Measurements from ENCODE around the gene ATP8A1.

The ATP8A1 gene

DNA sequence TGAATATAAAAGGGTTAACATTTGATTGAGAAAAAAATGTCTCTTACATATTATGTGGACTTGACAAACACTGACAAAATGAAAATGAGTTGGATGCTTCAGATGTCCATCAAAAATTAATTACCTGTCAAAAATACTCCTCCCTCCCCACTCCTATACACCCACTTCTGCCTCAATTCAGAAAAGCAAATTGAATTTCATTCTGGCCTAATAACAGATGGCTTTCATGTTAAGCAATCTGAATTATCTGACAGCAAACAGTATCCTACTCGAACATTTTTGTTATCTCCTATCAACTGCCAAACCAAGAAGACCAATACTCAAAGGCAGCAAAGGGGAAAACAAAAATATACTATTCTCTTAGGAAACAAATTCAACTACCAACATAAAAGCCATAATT lies 44.0 kb downstream of the ATP8A1 start:
- H3K4me3 ChIP-seq (ENCODE audit: low read depth, low read length) = no peak overlapping the region
- no peak for DNase-seq (ENCODE audit: low read depth)
- TF ChIP-seq CTCF (IDR thresholded peaks at IDR 0.05; ENCODE audit: low read depth, low read length, missing control alignments) = no peak

DNA sequence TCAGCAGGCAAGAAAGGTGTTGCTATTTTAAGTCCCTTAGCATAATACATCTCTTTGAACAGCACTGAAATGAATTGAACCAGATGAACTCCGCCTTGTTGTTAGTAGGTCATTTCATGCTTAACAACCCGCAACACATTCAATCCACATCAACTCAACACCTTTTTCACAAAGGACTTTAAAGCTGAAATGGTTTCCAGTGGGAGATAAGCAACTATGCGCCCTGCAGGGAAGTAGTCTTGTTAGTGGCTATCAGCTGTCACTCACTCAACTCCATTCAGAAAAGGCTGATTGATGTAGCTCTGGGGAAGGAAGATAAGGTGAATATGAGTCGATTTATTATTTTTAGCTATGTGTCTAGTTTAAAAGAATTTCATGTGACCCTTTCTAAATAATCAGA lies 46.0 kb downstream of the ATP8A1 start:
- no peak for TF ChIP-seq CTCF (IDR thresholded peaks at IDR 0.05; ENCODE audit: low read depth, low read length, missing control alignments)
- H3K4me3 ChIP-seq (ENCODE audit: low read depth, low read length) = no peak overlapping the region
- DNase-seq (ENCODE audit: low read depth) = no peak

GRCh38 chr4:42609051-42609450 lies 47.9 kb downstream of the ATP8A1 start:
- no peak for DNase-seq (ENCODE audit: low read depth)
- TF ChIP-seq CTCF (IDR thresholded peaks at IDR 0.05; ENCODE audit: low read depth, low read length, missing control alignments) = no peak
- no peak overlapping the region for H3K4me3 ChIP-seq (ENCODE audit: low read depth, low read length)

DNA sequence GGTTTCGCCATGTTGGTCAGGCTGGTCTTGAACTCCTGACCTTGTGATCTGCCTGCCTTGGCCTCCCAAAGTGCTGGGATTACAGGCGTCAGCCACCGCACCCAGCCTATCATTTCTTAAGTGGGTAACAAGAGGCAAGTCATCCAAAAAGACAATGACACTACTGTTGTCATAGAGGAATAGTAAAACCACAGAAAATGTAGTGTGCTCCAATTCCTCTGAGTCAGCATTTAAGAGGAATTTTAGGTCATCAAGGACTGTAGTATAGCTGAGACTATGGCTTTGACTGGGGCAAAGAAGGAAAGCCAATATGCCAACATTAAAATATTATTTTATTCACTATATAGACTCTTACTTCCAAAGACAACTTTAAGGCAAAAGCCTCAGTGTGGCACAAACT lies 48.4 kb downstream of the ATP8A1 start:
- DNase-seq (ENCODE audit: low read depth) = no peak
- TF ChIP-seq CTCF (IDR thresholded peaks at IDR 0.05; ENCODE audit: low read depth, low read length, missing control alignments) = no peak
- H3K4me3 ChIP-seq (ENCODE audit: low read depth, low read length) = no peak overlapping the region

- no peak for TF ChIP-seq CTCF (IDR thresholded peaks at IDR 0.05; ENCODE audit: low read depth, low read length, missing control alignments)
- DNase-seq (ENCODE audit: low read depth) = no peak
Observed at GRCh38 chr4:42607011-42607726, 49.7 kb downstream of the ATP8A1 start.

GRCh38 chr4:42605264-42605663 lies 51.6 kb downstream of the ATP8A1 start:
- DNase-seq (ENCODE audit: low read depth) = no peak
- TF ChIP-seq CTCF (IDR thresholded peaks at IDR 0.05; ENCODE audit: low read depth, low read length, missing control alignments) = no peak
- no peak overlapping the region for H3K4me3 ChIP-seq (ENCODE audit: low read depth, low read length)

More at GRCh38 chr4:42607011-42607726, 49.7 kb downstream of the ATP8A1 start:
- H3K4me3 ChIP-seq (ENCODE audit: low read depth, low read length) = no peak overlapping the region

DNA sequence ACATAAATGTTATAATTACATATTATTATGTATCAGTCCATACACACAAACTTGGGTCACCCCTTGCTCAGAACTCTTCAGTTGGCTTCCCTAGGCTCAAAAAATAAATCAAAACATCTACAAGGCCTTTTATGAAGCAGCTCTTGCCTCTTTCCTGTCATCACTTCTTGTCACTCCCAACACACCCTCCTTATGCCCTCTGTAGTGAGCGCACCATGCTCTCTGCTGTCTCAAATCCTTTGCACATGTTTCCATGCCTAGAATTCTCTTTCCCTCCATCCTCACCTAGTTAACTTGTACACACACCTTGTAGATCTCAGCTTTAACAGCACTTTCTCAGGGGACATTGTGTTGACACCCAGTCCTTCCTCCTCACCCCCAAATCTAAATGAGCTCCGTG lies 53.0 kb downstream of the ATP8A1 start:
- no peak for DNase-seq (ENCODE audit: low read depth)
- no peak for TF ChIP-seq CTCF (IDR thresholded peaks at IDR 0.05; ENCODE audit: low read depth, low read length, missing control alignments)
- no peak overlapping the region for H3K4me3 ChIP-seq (ENCODE audit: low read depth, low read length)

Measured in GM12864 (cell line).